GM19043 (cell line): Measurements from ENCODE around the gene TXLNB.
"Not testable (repeated sequence)": the region's sequence is repeated elsewhere in the genome, so short reads cannot be mapped to it uniquely, and the experiment has no call there.

Experiments used
- ATAC-seq: cut with Tn5 transposase; IDR thresholded peaks from one replicate; pipeline ENCODE4 v1.9.1; 2021; ENCODE audit warnings: low read depth; ENCODE audit not compliant: unreplicated experiment

Gene TXLNB

GRCh38 chr6:139242457-139243240 lies 49.1 kb downstream of the TXLNB start:
- no peak for ATAC-seq

GRCh38 chr6:139240161-139241010 lies 51.4 kb downstream of the TXLNB start:
- ATAC-seq: no peak

- no peak for ATAC-seq
These were observed 52.7 kb downstream of the TXLNB start for GRCh38 chr6:139239064-139239463.

- ATAC-seq: no peak
These were observed 55.7 kb downstream of the TXLNB start for GRCh38 chr6:139236105-139236504.

GRCh38 chr6:139235661-139236060 lies 56.1 kb downstream of the TXLNB start:
- no peak for ATAC-seq

- ATAC-seq: not testable (repeated sequence)
These were observed 57.6 kb downstream of the TXLNB start for GRCh38 chr6:139234193-139234592.

GRCh38 chr6:139231206-139231605 lies 60.6 kb downstream of the TXLNB start:
- no peak for ATAC-seq

GRCh38 chr6:139230391-139230840 lies 61.4 kb downstream of the TXLNB start:
- no peak for ATAC-seq

- ATAC-seq: not testable (repeated sequence)
These were observed 63.4 kb downstream of the TXLNB start for GRCh38 chr6:139228387-139228786.

GRCh38 chr6:139219746-139220145 lies 72.1 kb downstream of the TXLNB start:
- ATAC-seq: no peak

- peak; percentile 100 for ATAC-seq
These were observed 72.5 kb downstream of the TXLNB start for GRCh38 chr6:139219271-139219729.

GRCh38 chr6:139212460-139212859 lies 79.3 kb downstream of the TXLNB start:
- ATAC-seq: not testable (repeated sequence)

GRCh38 chr6:139210766-139211165 lies 81.0 kb downstream of the TXLNB start:
- not testable (repeated sequence) for ATAC-seq

GRCh38 chr6:139205843-139206242 lies 86.0 kb downstream of the TXLNB start:
- no peak for ATAC-seq

GRCh38 chr6:139204978-139205377 lies 86.8 kb downstream of the TXLNB start:
- no peak for ATAC-seq

GRCh38 chr6:139201378-139201777 lies 90.4 kb downstream of the TXLNB start:
- no peak for ATAC-seq

GRCh38 chr6:139198529-139199288 lies 93.1 kb downstream of the TXLNB start:
- no peak for ATAC-seq

- no peak for ATAC-seq
These were observed 97.1 kb downstream of the TXLNB start for GRCh38 chr6:139194740-139195139.
